ENCODE data around the gene LRRC61.

Gene LRRC61

DNA sequence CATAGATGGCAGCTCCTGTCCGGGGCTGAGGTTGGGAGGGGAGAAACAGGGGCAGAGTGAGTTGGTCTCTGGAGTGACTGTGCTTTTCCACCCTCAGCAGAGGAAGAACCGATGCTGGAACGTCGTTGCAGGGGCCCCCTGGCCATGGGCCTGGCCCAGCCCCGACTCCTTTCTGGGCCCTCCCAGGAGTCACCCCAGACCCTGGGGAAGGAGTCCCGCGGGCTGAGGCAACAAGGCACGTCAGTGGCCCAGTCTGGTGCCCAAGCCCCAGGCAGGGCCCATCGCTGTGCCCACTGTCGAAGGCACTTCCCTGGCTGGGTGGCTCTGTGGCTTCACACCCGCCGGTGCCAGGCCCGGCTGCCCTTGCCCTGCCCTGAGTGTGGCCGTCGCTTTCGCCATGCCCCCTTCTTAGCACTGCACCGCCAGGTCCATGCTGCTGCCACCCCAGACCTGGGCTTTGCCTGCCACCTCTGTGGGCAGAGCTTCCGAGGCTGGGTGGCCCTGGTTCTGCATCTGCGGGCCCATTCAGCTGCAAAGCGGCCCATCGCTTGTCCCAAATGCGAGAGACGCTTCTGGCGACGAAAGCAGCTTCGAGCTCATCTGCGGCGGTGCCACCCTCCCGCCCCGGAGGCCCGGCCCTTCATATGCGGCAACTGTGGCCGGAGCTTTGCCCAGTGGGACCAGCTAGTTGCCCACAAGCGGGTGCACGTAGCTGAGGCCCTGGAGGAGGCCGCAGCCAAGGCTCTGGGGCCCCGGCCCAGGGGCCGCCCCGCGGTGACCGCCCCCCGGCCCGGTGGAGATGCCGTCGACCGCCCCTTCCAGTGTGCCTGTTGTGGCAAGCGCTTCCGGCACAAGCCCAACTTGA lies 48.2 kb downstream of the LRRC61 start:
- no peak for DNase-seq

DNA sequence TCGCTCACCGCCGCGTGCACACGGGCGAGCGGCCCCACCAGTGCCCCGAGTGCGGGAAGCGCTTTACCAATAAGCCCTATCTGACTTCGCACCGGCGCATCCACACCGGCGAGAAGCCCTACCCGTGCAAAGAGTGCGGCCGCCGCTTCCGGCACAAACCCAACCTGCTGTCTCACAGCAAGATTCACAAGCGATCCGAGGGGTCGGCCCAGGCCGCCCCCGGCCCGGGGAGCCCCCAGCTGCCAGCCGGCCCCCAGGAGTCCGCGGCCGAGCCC lies 48.8 kb downstream of the LRRC61 start:
- DNase-seq: no peak

DNA sequence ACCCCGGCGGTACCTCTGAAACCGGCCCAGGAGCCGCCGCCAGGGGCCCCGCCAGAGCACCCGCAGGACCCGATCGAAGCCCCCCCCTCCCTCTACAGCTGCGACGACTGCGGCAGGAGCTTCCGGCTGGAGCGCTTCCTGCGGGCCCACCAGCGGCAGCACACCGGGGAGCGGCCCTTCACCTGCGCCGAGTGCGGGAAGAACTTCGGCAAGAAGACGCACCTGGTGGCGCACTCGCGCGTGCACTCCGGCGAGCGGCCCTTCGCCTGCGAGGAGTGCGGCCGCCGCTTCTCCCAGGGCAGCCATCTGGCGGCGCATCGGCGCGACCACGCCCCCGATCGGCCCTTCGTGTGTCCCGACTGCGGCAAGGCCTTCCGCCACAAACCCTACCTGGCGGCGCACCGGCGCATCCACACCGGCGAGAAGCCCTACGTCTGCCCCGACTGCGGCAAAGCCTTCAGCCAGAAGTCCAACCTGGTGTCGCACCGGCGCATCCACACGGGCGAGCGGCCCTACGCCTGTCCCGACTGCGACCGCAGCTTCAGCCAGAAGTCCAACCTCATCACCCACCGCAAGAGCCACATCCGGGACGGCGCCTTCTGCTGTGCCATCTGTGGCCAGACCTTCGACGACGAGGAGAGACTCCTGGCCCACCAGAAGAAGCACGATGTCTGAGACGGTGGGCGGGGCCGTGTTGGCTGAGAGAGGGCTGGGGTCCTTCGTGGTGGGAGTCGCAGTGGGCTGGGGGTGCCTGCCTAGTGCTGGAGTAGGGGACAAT lies 49.3 kb downstream of the LRRC61 start:
- no peak for DNase-seq

DNA sequence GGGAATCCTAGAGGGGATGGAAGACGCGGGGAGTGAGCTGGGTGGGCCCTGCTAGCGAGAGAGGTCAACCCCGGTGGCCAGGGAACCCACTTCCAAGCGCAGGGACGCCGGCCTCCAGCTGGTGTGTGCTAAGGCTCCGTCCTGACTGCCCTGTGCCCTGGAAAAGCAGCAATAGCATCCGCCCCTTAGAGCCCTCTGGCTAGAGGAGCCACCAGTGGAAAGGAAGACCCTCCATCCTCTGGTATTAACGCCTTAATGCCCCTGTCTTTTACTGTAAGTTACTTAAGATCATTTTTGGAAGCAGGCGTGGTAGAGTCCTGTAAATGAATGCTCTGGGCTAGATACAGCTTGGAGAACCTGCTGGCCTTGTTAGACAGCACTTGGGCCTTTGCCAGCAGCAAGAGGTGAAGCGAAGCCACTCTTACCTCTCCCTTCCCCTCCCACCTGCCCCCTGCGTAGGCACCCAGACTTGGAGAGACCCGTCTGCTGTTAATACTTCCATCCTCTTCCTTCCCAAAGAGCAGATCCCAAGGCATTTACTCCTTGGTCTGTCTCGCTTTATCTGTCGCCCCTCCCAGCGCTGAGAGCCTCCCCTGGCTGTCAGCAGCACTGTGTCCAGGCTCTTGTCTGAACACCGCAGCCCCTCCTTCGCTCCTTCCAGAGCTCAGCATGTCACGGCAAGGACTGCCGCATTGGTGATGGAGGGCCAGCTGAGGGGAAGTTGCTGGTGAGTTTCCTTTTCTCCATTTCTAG lies 50.1 kb downstream of the LRRC61 start:
- DNase-seq: no peak

DNA sequence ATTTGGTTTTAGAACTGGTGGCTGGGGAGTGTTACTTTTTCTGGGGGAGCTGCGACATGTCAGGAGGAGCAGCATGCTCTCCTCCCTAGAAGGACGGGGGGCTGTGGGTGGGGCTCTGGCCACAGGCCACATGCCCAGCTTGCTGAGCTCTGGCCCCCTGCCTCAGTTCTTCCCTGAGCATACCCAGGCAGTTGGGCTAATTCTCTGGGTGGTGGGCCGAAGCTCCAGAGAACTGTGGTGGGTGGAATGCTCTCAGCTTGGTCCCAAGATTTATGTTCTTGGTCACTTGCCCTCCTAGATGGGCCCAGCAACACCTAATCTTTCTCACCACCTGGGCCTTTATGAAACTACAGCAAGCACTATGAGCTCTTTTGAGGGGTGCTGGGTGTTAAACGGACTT lies 50.9 kb downstream of the LRRC61 start:
- no peak for DNase-seq

DNA sequence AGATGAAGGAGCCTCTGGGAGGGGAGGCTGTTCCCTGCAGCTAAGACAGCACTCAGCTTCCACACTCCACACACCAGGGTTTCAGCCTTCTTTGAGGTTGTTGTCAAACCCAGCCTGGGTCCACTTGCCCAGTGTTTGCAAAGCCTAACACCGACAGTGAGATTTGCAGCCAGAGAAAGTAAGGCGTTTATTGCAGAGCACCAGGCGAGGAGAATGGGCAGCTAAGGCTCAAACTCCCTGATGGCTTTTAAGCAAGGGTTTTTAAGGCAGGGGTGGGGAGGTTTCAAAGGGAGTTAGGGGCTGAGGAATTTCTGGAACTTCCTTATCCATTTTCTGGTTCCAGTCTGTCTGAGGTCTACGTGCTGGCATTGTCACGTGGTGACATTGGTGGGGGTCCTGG lies 51.3 kb downstream of the LRRC61 start:
- no peak for DNase-seq

DNA sequence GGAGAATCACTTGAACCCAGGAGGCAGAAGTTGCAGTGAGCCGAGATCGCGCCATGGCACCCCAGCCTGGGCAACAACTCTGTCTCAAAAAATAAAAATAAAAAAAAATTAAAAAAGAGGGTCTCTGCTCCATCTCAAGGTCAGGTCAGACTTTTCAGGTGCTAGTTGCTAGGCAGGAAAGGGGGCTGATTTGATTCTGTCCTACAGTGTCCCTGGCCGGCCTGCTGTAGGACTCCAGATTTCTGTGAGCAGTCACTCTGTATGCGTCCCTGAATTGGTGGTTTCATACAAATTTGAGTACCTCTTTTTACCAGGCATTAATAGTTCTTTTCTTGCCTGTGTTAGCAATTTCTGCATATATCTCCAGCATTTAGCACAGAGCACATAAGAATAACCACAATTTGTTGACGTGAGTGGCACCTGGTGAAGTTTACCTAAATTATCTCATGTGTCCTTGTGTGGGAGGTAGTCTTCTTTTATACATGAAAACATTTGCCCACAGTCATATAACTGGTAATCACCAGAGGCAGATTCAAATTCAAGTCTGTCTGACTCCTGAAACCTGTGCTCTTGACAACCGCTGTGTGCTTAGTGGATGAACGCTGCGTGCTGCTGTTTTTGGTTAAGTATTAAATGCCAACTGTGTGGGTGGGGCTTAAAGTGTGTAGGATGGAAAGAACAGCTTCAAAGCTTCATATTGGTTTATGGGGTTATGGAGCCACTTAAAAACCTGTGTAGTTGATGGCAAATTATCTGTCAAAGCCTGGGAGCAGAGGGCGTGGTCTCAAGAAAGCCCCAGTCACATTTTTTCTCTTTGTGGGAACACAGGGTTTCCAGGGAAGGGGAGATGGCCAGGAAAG lies 52.7 kb downstream of the LRRC61 start:
- DNase-seq: no peak

DNA sequence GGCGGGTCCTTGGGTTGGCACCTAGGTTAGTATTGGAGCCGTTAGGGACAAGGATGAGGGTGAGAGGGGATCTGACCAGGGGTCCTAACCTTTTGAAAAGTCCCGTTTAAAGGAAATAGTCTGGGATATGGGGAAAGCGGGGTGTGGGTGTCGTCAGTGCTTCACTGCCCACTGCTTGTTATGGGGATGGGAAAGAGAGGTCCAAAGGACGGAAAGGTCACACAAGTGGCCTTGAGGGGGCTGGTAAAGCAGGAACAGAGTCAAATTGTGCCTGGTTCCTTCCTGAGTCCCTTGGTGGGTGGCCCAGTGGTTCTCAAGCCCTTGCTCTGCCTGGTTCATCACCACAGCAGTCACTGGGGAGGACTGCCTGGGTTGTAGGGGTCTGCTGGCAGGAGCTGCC lies 53.4 kb downstream of the LRRC61 start:
- DNase-seq: no peak

DNA sequence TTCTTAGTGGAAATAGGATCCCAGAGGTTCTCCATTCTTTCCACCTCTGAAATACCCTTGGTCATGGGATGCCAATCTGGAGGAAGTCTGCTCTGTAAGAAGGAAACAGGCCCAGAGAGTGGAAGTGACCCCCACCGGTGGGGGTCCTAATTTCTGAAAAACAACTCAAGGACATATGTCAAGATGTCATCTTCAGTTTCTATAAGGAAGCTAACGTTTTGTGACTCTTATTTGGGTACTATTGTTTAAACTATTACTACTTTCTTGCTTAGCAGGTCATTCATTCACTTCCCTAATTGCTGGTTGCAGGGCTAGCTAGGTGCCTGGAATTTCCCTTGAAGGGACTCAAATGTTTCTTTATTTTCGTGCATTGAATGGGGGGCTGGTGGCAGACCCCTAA lies 54.0 kb downstream of the LRRC61 start:
- DNase-seq: peak; percentile 48 to 63 (median 62)

DNA sequence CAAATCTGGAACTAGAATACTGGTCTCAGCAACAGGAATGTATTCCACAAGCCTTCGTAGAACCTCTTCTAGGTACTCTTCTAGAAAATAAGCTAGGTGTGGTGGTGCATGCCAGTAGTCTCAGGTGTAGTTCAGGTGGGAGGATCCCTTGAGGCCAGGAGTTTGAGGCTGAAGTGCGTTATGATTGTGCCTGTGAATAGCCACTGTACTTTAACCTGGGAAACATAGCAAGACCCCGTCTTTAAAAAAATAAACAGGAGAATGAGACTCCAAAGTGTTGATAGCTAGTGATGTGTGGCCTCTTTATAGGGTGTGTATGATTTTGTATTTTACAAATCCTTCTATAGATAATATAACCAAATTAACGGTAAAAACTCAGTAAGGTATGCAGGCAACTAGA lies 54.5 kb downstream of the LRRC61 start:
- no peak for DNase-seq

DNA sequence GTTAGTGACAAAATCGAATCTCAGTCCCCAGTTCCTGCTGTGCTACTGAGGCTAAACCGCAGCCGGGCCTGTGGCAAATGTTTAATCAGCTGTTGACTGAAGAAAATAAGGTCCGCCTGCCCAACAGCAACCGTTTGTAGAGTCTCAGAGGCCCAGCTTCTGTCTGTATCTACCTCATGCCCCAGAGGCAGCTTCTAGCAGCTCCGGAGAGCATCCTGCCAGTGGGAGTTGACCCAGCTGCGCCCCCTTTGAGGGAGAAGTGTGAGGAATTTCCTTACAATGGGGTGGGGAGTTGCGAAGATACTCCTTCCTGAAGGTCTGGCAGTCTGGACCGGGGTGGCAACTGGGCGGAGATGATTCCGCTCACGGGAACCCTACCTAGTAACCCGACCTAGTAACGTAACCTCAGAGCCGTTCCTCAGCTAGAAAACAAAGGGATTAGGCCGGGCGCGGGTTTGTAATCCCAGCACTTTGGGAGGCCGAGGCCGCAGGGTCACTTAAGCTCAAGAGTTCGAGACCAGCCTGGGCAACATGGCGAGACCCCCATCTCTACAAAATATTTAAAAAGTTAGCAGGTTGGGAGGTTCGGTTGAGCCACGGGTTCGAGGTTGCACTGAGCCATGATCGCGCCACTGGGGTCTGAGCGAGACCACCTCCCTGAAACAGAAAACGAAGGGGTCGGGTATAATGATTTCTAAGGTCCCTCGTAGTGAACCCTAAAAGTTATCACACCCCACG lies 55.1 kb downstream of the LRRC61 start:
- peak; percentile 32 to 65 (median 49) for DNase-seq

DNA sequence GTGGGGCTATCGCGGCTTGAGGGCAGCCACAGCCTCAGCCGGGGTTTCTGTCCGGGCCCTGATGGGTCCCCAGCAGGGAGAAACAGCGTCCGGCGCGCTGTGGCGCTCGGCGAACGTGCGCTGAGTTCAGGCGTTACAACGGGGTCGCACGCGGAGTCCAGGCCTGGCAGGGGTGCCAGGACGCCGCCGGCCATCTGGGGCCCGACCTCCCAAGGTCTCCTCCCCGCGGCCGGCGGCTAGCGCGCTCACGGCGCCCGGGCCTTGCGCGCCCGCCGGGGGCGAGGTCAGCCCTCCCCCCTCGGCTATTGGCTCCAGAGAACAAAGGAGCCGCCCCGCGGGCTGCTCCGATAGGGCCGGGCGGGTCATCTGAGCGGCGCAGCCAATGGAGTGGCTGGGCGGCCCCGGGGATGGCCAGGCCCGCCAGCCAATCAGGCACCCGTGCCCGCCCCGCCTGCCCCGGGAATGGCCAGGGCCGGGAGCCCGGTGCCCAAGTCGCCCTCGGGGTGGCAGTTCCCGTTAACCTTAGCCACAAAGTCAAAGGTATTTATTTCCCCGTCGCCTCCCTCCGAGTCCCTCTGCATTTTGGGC lies 55.8 kb downstream of the LRRC61 start, which contains the start of gene ZNF775:
ZNF775 (plus strand) TSS at position 478 of the 588 bp plus-strand sequence. CDS start 9,141 bp downstream, outside the sequence.
- peak; percentile 96 to 99 (median 98) for DNase-seq

DNA sequence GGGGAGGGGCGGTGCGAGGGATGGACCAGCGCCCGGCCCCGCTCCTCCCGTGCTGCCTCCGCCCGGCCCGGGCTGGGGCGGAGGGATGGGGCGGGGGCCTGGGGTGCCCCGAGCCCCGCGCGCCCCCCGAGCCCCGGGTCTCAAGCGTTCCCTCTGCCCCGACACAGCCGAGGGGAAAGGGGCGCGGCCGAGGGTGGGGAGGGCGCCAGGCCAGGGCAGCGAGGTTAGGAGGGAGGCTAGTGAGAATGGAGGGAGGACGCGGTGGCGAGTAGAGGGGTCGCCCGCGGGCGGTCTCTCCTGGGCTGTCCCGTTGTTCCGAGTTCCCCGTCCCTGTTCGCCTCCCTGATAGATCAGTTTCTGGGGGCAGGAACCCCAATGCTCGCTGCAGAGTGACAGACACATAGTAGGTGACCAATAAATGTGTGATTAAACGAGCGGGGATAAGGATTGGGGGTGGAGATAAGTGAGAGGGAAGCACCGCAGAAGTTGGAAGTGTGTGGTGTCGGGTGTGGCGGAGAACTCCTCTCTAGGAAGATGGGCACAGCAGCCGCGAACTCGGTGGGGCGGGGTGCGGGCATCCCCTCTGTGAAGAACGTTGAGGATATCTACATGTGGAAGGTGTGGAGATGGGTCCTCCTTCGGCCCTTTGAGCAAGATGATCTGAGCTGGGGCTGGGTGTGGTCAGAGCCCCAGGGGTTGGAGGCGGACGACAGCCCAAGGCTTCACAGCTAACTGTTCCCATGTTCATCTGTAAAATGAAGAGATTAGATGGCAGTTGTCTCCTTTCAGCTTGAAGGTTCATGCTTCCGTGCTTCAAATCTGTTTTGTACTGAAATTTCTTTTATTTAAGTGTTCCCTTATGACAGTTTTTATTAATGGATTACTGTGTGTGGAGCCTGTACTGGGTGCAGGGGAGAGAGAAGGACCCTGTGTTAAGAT lies 56.6 kb downstream of the LRRC61 start:
- peak; percentile 14 to 54 (median 30) for DNase-seq

DNA sequence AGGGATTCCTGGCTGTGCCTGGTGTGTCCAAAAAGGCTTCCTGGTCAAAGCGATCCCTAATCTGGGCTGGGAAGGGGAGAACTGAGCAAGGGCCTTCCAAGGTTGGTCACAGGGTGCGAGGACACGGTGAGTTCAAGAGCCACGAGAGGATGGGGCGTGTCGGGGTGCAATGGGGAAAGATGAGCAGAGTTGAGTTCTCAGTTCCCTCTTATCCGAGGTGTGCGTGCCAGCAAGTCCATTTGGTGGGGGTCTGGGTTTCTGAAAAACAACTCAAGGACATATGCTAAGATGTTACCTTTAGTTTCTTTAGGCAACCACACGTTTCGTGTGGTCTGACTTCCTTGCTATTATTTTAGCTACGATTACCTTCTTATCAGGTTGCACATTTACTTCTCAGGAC lies 57.3 kb downstream of the LRRC61 start:
- DNase-seq: no peak

DNA sequence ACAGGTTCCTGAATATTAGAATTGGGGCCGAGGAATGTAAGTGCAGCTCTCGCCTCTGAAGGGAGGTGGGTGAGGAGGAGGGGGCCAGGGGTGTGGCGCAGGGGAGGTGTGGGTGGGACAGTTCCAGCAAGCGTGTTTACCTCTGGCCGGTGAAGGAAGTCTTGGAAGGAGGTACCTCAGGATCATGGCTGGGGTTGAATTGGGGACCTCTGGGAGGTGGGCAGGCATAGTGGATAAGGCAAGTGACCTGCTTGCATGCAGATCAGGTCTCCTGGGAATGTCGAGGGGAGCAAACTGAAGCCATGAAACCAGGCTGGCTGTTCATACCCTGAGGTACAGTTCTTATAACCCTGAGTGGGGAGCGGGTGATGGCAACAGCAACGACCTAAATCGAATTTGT lies 57.9 kb downstream of the LRRC61 start:
- DNase-seq: no peak

DNA sequence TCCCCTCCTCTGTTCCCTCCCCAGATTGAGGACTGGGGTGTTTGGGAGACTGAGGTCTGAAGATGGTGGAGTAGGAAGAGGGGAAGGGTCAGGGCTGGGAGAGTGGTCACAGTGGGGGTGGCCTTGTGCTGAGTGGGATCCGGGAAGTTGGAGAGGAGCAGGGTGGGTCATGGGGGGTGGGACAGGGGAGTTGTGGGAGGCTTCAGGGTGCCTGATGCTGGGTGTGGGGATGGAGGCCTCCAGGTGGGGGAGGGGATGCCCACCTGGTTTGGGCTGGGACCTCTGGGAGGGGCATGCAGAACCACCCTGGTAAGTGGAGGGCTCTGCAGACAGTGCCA lies 58.6 kb downstream of the LRRC61 start:
- no peak for DNase-seq

DNA sequence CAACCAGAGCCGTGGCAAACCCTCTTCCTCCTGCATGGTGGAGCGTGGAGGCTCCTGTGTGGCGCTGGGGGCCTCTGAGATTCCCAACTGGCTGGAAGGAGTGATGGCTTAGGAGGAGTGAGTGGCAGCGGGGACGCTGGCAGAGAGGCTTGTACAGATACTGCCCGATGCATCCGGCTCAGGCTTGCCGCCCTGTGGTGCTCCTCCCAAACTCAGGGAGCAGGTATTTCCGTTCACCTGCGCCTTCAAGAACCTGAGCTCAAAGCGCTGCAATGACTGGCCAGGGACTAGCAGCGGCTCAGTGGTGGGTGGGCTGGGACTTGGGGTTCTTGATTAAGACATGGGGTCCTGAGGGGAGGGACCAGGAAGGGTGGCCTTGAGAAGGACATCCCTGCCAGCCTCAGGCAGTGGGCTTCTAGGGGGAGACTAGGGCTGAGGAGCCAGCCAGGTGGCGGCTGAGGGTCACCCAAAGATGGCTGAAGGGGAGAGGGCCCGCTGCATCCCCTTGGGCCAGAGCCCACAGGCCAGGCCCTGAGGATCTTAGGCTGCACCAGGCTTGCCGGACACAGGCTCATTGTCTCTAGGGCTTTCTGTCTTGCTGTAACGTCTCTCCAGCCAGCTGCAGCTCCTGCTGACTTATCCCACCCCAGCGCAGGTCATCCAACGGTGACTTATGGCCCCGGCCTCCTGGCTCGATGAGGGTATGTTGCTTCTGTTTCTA lies 59.1 kb downstream of the LRRC61 start:
- no peak for DNase-seq

DNA sequence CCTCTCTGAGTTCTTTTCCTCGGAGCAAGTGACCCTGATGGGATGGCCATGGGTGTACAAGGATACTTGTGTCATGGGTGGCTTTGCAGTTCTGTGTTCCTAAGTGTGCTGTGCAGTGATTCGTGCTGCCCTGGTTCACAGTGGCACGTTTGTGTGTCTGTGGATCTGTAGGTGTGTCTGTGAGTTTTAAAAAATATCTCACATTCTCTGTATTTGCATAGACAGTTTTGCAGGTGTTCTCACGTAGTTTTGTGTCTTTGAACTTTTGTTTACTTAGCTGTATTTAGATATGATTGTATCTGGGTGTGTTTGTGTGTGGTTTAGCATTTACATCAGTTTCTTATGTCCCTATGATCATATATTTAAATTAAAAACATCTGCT lies 59.7 kb downstream of the LRRC61 start:
- DNase-seq: no peak

DNA sequence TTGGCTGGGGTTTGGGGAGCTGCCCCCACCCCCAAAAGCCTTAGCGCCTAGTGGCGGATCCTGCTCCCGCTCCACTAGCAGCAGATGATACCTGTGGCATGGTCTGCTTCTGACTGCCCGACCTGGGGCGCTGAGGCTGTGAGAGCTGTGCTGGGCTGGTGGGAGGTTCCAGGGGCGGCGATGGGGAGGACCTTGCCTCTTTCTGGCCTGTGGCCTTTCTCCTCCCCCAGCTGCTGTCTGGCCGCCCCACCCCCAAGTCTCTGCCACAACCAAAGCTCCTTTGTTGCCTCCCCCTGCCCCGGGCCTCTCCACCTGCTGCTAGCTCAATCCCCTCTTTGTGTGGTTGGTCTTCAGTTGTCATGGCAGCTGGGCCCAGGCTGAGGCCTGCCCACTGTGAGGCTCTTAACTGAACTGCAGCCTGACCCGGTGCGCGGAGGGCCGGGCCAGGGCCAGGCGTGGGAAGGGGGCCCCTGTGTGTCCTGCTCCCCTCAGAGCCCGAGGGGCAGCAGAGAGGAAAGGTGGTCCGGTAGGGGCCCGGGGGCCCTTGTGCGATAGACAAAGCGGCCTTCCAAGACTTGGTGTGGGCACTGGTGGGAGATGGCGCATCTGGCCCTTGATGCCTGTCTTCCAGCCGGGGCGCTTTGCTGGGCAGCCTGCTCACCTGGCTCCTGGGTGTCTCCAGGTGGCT lies 60.7 kb downstream of the LRRC61 start:
- DNase-seq: no peak

Data from suppressor macrophage (primary cell).